IMR-90 (cell line): ENCODE measurements around the gene GTPBP6.

ENCODE experiments used
- BHLHE40 ChIP-seq: fragments of 150-350 bp; IDR thresholded peaks from 2 replicates; pipeline ENCODE4 v1.6.1; 2016; ENCODE audit warnings: mild to moderate bottlenecking, low read depth, low read length
- CEBPB ChIP-seq: IDR thresholded peaks from 2 replicates; pipeline ENCODE4 v1.6.1; 2012; ENCODE audit warnings: low read depth, low read length, improper control_type of control experiment
- CHD1 ChIP-seq: IDR thresholded peaks from 2 replicates; pipeline ENCODE4 v1.6.1; 2012; ENCODE audit warnings: low read depth, low read length, improper control_type of control experiment
- CTCF ChIP-seq: conservative IDR thresholded peaks from 2 replicates; pipeline ENCODE4 v1.5.1; 2012; ENCODE audit warnings: mild to moderate bottlenecking, low read depth, low read length, improper control_type of control experiment
- ELK1 ChIP-seq: fragments of 150-350 bp; IDR thresholded peaks from 2 replicates; pipeline ENCODE4 v1.6.1; 2016; ENCODE audit warnings: low read depth, mild to moderate bottlenecking, low read length, moderate library complexity, borderline replicate concordance
- FOS ChIP-seq: fragments of 150-350 bp; IDR thresholded peaks from 2 replicates; pipeline ENCODE4 v1.6.1; 2016; ENCODE audit warnings: low read depth, low read length
- MAFK ChIP-seq: IDR thresholded peaks from 2 replicates; pipeline ENCODE4 v1.6.1; 2012; ENCODE audit warnings: low read depth, low read length, improper control_type of control experiment
- MAZ ChIP-seq: IDR thresholded peaks from 2 replicates; pipeline ENCODE4 v1.6.1; 2012; ENCODE audit warnings: low read depth, mild to moderate bottlenecking, low read length, improper control_type of control experiment, moderate library complexity, borderline replicate concordance
- MXI1 ChIP-seq: IDR thresholded peaks from 2 replicates; pipeline ENCODE4 v1.6.1; 2012; ENCODE audit warnings: low read depth, mild to moderate bottlenecking, low read length, moderate library complexity, borderline replicate concordance
- NFE2L2 ChIP-seq: fragments of 150-350 bp; IDR thresholded peaks from 2 replicates; pipeline ENCODE4 v1.6.1; 2016; ENCODE audit warnings: low read depth, mild to moderate bottlenecking, low read length
- POLR2A ChIP-seq: IDR thresholded peaks from 2 replicates; pipeline ENCODE4 v1.6.1; 2012; ENCODE audit warnings: mild to moderate bottlenecking, low read depth, low read length
- RFX5 ChIP-seq: IDR thresholded peaks from 2 replicates; pipeline ENCODE4 v1.8.0; 2012; ENCODE audit warnings: low read depth, mild to moderate bottlenecking, low read length, moderate library complexity
- SMC3 ChIP-seq: fragments of 150-350 bp; IDR thresholded peaks from 2 replicates; pipeline ENCODE4 v1.6.1; 2016; ENCODE audit warnings: low read depth, mild to moderate bottlenecking, antibody characterized with exemption, low read length, moderate library complexity
- USF2 ChIP-seq: fragments of 150-350 bp; IDR thresholded peaks from 2 replicates; pipeline ENCODE4 v1.6.1; 2017; ENCODE audit warnings: mild to moderate bottlenecking, antibody characterized with exemption, low read length, low read depth

GRCh38 chrX:347351-348117 lies 28.9 kb upstream of the GTPBP6 start:
- no peak for TF ChIP-seq CTCF
- TF ChIP-seq CHD1: no peak
- no peak for TF ChIP-seq MXI1
- no peak for TF ChIP-seq MAFK
- TF ChIP-seq BHLHE40: no peak
- no peak for TF ChIP-seq POLR2A
- TF ChIP-seq CEBPB: no peak
- TF ChIP-seq SMC3: no peak
- no peak for TF ChIP-seq FOS
- TF ChIP-seq ELK1: no peak
- no peak for TF ChIP-seq NFE2L2
- TF ChIP-seq USF2: no peak
- TF ChIP-seq MAZ: no peak
- TF ChIP-seq RFX5: no peak
